GM12892 (cell line): ENCODE results near the gene CIT.

ENCODE experiments used
- DNase-seq: peaks from one replicate; pipeline ENCODE4 v3.0.0; 2011; ENCODE audit not compliant: insufficient read length
- FAIRE-seq: peaks from 2 replicates; lab custom pipeline; 2011; peaks lifted over from hg19 to GRCh38; lab: Jason Lieb, UNC
- POLR2A ChIP-seq: IDR thresholded peaks from 2 replicates; pipeline ENCODE4 v1.6.1; 2011; ENCODE audit warnings: low read depth, low read length, control low read depth
- POLR2AphosphoS5 ChIP-seq: IDR thresholded peaks from 2 replicates; pipeline ENCODE4 v1.6.1; 2011; ENCODE audit warnings: low read depth, low read length, control low read depth
- TAF1 ChIP-seq: IDR thresholded peaks from 2 replicates; pipeline ENCODE4 v1.6.1; 2011; ENCODE audit warnings: low read depth, mild to moderate bottlenecking, control low read depth, low read length, borderline replicate concordance

Gene CIT

DNA sequence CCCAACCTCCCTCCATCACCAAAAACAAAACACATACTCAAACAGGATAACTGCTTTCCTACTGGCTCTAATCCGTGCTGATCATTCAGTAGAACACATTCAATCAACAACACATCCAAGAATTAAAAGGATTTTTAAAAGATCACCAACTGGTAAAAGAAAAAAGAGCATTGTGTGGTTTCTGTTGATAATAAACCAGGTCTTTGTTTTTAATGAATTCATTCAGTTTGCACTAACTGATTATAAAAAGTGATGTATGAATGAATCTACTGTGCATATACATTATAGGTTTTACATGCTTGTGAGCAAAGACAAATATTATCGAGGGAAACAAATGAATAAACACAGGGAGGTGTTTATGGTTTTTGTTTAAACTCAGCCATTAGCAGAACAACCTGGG, 55.1 kb downstream of the CIT start:
- DNase-seq (no peak), FAIRE-seq (no peak)
- TF ChIP-seq POLR2AphosphoS5 (no peak), TAF1 (no peak), POLR2A (no peak)

DNA sequence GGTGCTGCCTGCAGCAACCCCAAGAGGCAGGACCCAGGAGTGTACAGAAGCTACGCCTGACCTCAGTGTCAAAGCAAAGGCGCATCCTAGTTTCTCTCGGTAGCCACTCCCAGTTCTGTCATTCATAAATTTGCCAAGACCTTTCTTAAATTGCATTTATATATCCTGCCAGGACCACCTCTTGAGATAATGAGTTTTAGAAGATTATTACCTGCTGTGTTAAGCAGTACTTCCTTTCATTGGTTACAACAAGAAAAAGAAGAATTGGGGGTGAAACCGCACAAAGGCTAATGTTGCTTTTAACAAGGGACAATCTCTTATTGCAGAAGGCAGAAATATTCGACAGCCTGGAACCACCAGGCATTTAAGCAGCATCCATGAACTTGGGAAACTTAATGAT, 57.8 kb downstream of the CIT start:
- FAIRE-seq (no peak), DNase-seq (no peak)
- no peak for TF ChIP-seq POLR2A
- no peak for TF ChIP-seq TAF1
- TF ChIP-seq POLR2AphosphoS5, result no peak

DNA sequence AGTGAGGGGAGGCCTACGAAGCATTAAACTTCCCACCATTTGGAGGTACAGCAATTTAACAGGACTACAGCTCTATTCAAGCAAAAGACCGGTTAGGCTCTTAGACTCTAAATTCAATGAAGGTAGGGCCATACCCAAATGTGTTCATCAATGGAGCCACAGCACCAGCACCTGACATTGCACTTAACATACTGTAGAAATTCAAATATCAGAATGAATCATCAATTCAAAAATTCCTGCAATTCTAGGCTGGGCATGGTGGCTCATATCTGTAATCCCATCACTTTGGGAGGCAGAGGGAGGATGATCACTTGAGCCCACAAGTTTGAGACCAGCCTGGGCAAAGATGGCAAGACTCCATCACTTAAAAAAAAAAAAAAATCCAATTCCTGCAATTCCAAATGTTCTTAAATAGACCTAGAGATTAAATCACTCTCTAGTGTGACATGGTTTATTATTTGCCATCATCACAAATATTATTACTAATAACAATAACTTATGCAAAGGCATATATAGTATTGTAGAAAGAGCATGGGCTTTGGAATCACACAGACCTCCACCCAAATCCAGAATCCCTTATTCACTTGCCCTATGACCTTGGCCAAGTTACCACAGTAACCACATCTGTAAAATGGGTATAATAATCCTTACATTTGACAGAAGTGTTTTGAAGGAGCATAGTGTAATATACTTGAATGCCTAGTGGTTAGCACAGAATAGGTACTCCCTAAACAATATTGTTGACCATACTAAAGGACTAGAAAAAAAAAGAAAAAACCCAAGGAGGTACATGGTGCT, 59.4 kb downstream of the CIT start:
- DNase-seq (no peak), FAIRE-seq (no peak)
- no peak for TF ChIP-seq TAF1
- TF ChIP-seq POLR2AphosphoS5, result no peak
- no peak for TF ChIP-seq POLR2A

GRCh38 chr12:119809023-119809422, 68.1 kb downstream of the CIT start:
- DNase-seq (no peak), FAIRE-seq (no peak)
- no peak for TF ChIP-seq POLR2AphosphoS5
- no peak for TF ChIP-seq TAF1
- no peak for TF ChIP-seq POLR2A

- DNase-seq, result no peak
- FAIRE-seq, result no peak
- no peak for TF ChIP-seq TAF1
- TF ChIP-seq POLR2A, result no peak
- TF ChIP-seq POLR2AphosphoS5, result no peak
These were observed 68.7 kb downstream of the CIT start for GRCh38 chr12:119808441-119808840.

GRCh38 chr12:119807380-119807779, 69.7 kb downstream of the CIT start:
- FAIRE-seq, result no peak
- TF ChIP-seq TAF1, result no peak
- TF ChIP-seq POLR2AphosphoS5, result no peak
- no peak for TF ChIP-seq POLR2A
- no peak for DNase-seq

DNA sequence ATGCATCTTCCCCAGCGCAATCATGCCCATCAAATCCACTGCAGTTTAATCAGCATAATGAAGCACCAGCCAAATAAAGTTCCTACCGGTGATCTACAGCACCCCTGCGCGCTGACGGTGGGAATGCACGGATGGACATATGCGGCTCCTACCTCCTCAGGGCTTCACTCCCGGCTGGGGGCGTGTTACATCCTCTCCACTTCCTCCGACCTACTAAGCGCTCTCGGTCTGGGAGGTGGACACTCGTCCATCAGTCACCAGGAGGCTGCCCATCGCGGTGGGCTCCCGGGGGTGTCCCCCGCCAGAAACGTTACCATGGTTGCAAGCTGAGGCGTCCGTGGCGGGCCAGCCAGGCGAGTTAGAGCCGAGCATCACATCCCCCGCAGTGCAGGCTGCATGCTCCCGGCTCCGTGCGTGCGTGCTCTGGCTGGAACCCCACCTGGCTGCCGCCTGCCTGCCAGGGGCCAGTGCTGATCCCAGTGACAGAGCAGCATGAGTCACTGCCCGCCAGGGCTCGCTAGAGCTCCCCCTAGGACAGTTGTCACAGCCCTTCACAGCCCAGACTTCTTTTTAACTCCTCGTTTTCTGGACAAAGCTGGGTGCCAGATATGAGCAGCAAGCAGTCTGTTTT, 73.0 kb downstream of the CIT start:
- DNase-seq (no peak), FAIRE-seq (no peak)
- TF ChIP-seq TAF1, result no peak
- TF ChIP-seq POLR2A, result no peak
- TF ChIP-seq POLR2AphosphoS5, result no peak

GRCh38 chr12:119803381-119803791, 73.7 kb downstream of the CIT start:
- TF ChIP-seq POLR2AphosphoS5 (no peak), TAF1 (no peak), POLR2A (no peak)
- FAIRE-seq (no peak), DNase-seq (no peak)

GRCh38 chr12:119802472-119802871, 74.6 kb downstream of the CIT start:
- FAIRE-seq, result no peak
- TF ChIP-seq TAF1 (no peak), POLR2A (no peak), POLR2AphosphoS5 (no peak)
- DNase-seq, result no peak

DNA sequence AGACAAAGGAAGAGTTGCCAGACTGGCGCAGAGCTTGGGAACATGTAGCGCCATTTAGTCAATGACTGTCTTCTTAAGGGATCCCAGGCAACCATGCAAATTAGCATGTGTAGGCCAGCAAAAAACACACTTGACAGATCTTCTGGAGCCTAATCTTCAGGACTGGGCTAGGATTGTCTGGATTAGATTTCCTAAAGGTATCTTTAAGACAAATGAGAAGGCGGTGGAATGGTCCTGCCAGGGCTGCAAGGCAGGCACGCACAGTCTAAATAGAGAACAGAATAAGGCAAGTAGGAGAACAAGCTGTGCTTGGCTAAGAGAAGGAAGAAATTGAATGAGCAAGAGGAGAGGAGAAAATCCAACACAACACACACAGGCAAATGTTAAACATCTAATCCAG, 80.0 kb downstream of the CIT start:
- no peak for FAIRE-seq
- no peak for DNase-seq
- TF ChIP-seq POLR2A (no peak), POLR2AphosphoS5 (no peak)

- no peak for DNase-seq
- no peak for FAIRE-seq
- no peak for TF ChIP-seq TAF1
These were observed 80.8 kb downstream of the CIT start for GRCh38 chr12:119796292-119796691.

- DNase-seq (no peak), FAIRE-seq (no peak)
- TF ChIP-seq TAF1 (no peak), POLR2A (no peak), POLR2AphosphoS5 (no peak)
These were observed 85.7 kb downstream of the CIT start for GRCh38 chr12:119791453-119791852.

- TF ChIP-seq POLR2A, result no peak
- TF ChIP-seq TAF1, result no peak
- no peak for TF ChIP-seq POLR2AphosphoS5
- DNase-seq (no peak), FAIRE-seq (no peak)
These were observed 88.3 kb downstream of the CIT start for GRCh38 chr12:119788786-119789185.
